Measurements from ENCODE around the gene CENPX.

Gene CENPX

GRCh38 chr17:82012261-82012639, 10.4 kb downstream of the CENPX start:
- DNase-seq (ENCODE audit: low read depth): no peak

GRCh38 chr17:82011617-82012187, 11.0 kb downstream of the CENPX start:
- DNase-seq (ENCODE audit: low read depth): no peak

- DNase-seq (ENCODE audit: low read depth): no peak
Observed at GRCh38 chr17:82010575-82011525, 11.8 kb downstream of the CENPX start.

- DNase-seq (ENCODE audit: low read depth): no peak
Observed at GRCh38 chr17:82009413-82009812, 13.3 kb downstream of the CENPX start.

- DNase-seq (ENCODE audit: low read depth): no peak
Observed at GRCh38 chr17:82008941-82009405, 13.7 kb downstream of the CENPX start.

GRCh38 chr17:82008258-82008940, 14.3 kb downstream of the CENPX start:
- no peak for DNase-seq (ENCODE audit: low read depth)

GRCh38 chr17:82007495-82008257, 15.0 kb downstream of the CENPX start:
- no peak for DNase-seq (ENCODE audit: low read depth)

GRCh38 chr17:82007228-82007494, 15.5 kb downstream of the CENPX start:
- no peak for DNase-seq (ENCODE audit: low read depth)

- DNase-seq (ENCODE audit: low read depth): no peak
Observed at GRCh38 chr17:82006468-82007227, 16.0 kb downstream of the CENPX start.

- no peak for DNase-seq (ENCODE audit: low read depth)
Observed at GRCh38 chr17:82005701-82006348, 16.9 kb downstream of the CENPX start.

- no peak for DNase-seq (ENCODE audit: low read depth)
Observed at GRCh38 chr17:82004517-82005455, 17.9 kb downstream of the CENPX start.

GRCh38 chr17:82003411-82004381, 19.0 kb downstream of the CENPX start:
- DNase-seq (ENCODE audit: low read depth): no peak

- DNase-seq (ENCODE audit: low read depth): no peak
Observed at GRCh38 chr17:82001571-82002056, 21.1 kb downstream of the CENPX start.

GRCh38 chr17:82000803-82001570, 21.7 kb downstream of the CENPX start:
- DNase-seq (ENCODE audit: low read depth): no peak

- DNase-seq (ENCODE audit: low read depth): no peak
Observed at GRCh38 chr17:81999976-82000802, 22.5 kb downstream of the CENPX start.

GRCh38 chr17:81999587-81999975, 23.1 kb downstream of the CENPX start:
- no peak for DNase-seq (ENCODE audit: low read depth)
